Right forelimb (tissue), 1 donor: ENCODE results near the gene TINAG.
"Not testable (repeated sequence)": the region's sequence is repeated elsewhere in the genome, so short reads cannot be mapped to it uniquely, and the experiment has no call there.

Experiments used
- DNase-seq: peaks from one replicate; pipeline ENCODE4 v3.0.0-alpha.2; 2018

TINAG gene

DNA sequence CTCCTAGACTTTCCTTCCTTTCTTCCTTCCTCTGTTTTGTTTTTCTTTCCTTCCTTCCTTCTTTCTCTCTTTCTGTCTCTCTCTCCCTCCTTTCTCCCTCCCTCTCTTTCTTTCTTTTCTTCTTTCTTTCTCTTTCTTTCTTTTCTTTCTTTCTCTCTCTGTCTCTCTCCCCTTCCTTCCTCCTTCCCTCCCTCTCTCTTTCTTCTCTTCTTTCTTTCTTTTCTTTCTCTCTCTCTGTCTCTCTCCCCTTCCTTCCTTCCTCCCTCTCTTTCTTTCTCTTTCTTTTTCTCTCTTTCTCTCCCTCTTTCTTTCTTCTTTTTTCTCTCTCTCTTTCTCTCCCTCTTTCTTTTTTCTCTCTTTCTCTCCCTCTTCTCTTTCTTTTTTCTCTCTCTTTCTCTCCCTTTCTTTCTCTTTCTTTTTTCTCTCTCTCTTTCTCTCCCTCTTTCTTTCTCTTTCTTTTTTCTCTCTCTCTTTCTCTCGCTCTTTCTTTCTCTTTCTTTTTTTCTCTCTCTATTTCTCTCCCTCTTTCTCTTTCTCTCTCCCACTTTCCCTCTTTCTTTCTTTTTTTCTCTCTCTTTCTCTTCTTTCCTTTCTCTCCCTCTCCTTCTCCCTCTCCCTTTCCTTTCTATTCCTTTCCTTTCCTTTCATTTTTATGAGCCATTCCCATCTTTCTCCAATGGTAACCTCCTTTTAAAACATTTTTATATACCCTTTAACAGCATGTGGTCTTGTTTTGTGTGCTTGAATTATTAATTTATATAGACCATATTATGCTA lies 2.3 kb downstream of the TINAG start:
- no peak for DNase-seq

DNA sequence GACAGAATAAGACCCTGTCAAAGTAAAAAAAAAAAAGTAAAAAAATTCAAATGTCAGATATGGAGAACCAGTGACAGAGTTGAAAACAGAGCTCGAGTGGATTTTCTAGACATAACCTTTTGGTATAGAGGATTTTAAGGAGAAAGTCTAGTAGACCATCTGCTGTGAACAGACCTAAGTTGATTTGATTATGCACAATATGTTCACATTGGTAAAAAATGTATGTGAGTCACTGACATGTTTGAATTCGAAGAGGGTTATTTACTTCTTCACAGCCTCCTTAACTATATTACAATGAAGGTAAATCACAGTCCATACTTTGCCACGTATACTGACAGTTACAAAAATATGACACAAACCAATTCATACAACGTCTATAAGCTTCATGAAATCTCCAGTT lies 7.4 kb downstream of the TINAG start:
- DNase-seq: no peak

DNA sequence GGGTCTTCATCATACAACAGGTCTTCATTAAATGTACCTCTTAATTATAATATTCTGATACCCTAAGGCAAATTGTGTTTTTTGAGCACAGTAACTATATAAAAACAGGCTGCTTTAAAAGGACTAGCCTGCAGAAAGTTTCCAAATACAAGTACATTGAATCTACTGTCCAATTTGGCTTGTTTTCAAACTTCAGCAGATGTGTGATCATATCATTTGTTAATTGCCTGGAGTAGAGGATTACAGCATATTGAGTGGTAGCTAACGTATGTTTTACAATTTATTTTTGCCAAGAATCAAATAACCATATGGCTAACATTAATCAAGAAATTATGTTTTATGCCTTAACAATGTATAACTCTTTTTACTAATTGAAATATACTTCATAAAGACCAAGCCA lies 12.6 kb downstream of the TINAG start:
- no peak for DNase-seq

DNA sequence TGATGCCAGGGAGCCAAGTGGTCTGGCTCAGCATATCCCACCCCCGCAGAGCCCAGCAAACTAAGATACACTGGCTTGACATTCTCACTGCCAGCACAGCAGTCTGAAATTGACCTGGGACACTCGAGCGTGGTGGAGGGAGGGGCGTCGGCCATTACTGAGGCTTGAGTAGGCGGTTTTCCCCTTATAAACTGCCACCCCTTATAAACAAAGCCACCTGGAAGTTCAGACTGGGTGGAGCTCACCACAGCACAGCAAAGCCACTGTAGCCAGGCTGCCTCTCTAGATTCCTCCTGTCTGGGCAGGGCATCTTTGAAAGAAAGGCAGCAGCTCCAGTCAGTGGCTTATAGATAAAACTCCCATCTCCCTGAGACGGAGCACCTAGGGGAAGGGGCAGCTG lies 19.4 kb downstream of the TINAG start:
- no peak for DNase-seq

DNA sequence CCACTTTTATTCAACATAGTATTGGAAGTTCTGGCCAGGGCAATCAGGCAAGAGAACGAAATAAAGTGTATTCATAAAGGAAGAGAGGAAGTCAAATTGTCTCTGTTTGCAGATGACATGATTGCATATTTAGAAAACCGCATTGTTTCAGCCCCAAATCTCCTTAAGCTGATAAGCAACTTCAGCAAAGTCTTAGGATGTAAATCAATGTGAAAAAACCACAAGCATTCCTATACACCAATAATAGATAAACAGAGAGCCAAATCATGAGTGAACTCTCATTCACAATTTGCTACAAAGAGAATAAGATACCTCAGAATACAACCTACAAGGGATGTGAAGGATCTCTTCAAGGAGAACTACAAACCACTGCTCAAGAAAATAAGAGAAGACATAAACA lies 23.3 kb downstream of the TINAG start:
- not testable (repeated sequence) for DNase-seq

DNA sequence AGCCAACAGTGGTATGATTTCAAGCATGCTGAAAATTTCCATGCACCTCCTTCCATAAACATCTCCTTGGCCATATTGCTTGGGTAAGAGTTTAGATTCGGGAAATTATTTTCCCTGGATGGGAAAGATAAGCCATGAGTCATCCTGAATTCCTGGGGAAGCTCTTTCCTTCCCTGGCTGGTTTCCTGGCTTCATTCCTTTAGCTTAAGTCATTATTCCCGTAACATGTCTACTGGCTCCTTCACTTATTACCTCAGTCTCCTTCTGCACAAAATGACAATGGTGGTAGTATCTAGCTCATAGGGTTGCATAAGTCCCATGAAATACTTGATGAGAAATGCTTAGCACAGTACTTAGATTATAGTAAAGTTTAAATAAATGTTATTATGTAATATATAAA lies 27.6 kb downstream of the TINAG start:
- no peak for DNase-seq

GRCh38 chr6:54353975-54354374 lies 45.7 kb downstream of the TINAG start:
- DNase-seq: no peak

- DNase-seq: no peak
Measured at GRCh38 chr6:54354608-54355007, 46.4 kb downstream of the TINAG start.

GRCh38 chr6:54357141-54357540 lies 48.9 kb downstream of the TINAG start:
- DNase-seq: no peak

DNA sequence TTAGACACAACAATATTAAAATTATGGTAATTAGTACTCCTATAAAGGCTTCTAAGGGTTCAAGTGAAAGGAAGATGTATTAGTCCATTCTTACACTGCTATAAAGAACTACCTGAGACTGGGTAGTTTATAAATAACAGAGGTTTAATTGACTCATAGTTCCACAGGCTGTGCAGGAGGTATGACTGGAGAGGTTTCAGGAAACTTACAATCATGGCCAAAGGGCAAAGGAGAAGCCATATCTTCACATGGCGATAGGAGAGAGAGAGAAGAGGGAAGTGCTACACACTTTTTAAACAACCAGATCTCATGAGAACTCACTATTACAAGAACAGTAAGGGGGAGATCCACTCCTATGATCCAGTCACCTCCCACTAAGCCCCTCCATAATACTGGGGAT lies 52.9 kb downstream of the TINAG start:
- DNase-seq: no peak

DNA sequence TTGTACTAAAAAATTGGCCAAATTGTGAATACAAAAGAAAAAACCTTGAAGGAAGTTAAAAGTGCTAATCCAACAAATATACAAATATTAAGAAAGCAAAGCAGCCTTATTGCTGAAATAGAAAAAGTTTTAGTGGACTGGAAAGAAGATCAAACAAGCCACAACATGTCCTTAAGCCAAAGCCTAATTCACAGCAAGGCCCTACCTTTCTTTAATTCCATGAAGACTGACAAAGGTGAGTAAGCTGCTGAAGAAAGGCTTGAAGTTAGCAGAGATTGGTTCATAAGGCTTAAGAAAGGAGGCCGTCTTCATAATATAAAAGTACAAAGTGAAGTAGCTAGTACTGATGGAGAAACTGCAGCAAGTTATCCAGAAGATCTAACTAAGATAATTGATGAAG lies 53.5 kb downstream of the TINAG start:
- DNase-seq: no peak

GRCh38 chr6:54366667-54367327 lies 58.6 kb downstream of the TINAG start:
- no peak for DNase-seq

GRCh38 chr6:54377776-54378175 lies 69.5 kb downstream of the TINAG start:
- DNase-seq: no peak

DNA sequence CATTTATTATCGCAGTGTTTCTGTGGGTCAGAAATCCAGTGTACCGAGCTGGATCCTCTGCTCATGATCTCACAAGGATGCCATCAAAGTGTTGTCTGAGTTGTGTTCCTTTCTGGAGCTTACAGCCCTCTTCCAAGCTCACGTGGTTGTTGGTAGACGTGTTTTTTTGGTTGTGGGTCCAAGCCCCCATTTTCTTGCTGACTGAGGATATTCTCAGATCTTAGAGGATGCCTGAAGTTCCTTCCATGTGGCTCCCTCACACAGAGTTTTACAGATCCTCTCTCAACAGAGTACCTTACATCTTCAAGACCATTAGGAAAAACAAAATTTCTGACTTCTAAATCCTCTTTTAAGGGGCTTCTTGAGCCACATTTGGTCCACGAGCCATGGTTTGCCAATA lies 78.1 kb downstream of the TINAG start:
- no peak for DNase-seq

- no peak for DNase-seq
Measured at GRCh38 chr6:54390362-54390761, 82.1 kb downstream of the TINAG start.

DNA sequence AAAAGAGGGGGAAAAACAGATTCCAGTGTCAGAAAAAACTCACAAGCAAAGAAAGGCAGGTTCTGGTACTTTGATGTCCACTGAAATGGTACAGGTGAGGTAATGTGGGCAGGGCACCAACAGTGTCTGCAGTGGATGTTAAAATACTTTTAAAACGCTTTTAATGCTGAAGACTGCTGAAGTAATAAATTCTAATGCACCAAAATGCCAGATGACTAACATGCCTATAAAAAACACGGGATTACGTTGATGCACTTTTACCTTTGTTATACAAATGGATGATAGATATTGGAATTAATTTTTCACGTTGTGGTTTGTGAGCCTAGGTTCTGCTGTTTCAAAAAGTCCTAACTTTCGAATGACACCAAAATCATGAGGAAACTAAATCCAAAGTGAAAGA lies 83.3 kb downstream of the TINAG start:
- DNase-seq: no peak

GRCh38 chr6:54403096-54403495 lies 94.9 kb downstream of the TINAG start:
- no peak for DNase-seq

- DNase-seq: no peak
Measured at GRCh38 chr6:54404791-54405190, 96.5 kb downstream of the TINAG start.

GRCh38 chr6:54411767-54412166 lies 103.5 kb downstream of the TINAG start:
- DNase-seq: no peak

- no peak for DNase-seq
Measured at GRCh38 chr6:54415517-54415916, 107.3 kb downstream of the TINAG start.

GRCh38 chr6:54419885-54420284 lies 111.6 kb downstream of the TINAG start:
- no peak for DNase-seq

DNA sequence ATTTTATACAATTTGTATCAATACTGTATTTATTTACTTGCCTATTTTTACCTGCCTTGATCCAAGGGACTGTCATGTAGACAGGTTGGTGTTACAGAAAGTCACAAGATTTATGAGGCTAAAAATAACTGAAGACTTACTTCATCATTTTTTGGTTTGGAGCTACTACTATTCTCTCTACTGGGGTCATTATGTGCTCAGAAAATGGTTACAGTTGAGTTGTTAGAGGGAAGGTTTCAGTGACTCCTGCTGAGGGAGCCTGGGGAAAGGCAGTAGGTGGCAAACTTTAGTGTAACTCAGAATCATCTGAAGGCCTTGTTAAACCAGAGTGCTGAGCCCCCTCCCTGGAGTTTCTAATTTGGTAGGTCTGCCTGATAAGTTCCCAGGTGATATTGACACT lies 118.8 kb downstream of the TINAG start:
- DNase-seq: no peak

GRCh38 chr6:54427396-54427937 lies 119.2 kb downstream of the TINAG start:
- no peak for DNase-seq

- no peak for DNase-seq
Measured at GRCh38 chr6:54428431-54428830, 120.2 kb downstream of the TINAG start.

- DNase-seq: no peak
Measured at GRCh38 chr6:54431466-54431865, 123.2 kb downstream of the TINAG start.
